NCI-H1092 treated with DMSO at 0.1 percent for 48 hours (cell line): ENCODE measurements around the gene PRMT1.
"Not testable (repeated sequence)": the region's sequence is repeated elsewhere in the genome, so short reads cannot be mapped to it uniquely, and the experiment has no call there.

Source experiments
- DNase-seq: peaks from one replicate; lab custom pipeline; 2025; lab: John Stamatoyannopoulos, UW

The PRMT1 gene

GRCh38 chr19:49719420-49719819 lies 42.3 kb downstream of the PRMT1 start:
- DNase-seq: not testable (repeated sequence)

- no peak for DNase-seq
Observed at GRCh38 chr19:49727217-49728030, 50.4 kb downstream of the PRMT1 start.

- DNase-seq: no peak
Observed at GRCh38 chr19:49730166-49730565, 53.1 kb downstream of the PRMT1 start.
